Skeletal muscle satellite cell (primary cell): ENCODE results near the gene PRR16.
A peak's percentile ranks its signal among the peaks of the same experiment; 100 is the strongest.

Source experiments
- H3K27me3 ChIP-seq: 2 replicates; pipeline ENCODE4 v1.7.0; 2013; ENCODE audit warnings: low read length; ENCODE audit not compliant: control insufficient read depth, insufficient read depth
- H3K36me3 ChIP-seq: 2 replicates; pipeline ENCODE4 v1.7.0; 2013; ENCODE audit warnings: mild to moderate bottlenecking, control low read depth, low read length; ENCODE audit not compliant: insufficient read depth
- H3K4me1 ChIP-seq: 2 replicates; pipeline ENCODE4 v1.7.0; 2013; ENCODE audit warnings: low read length; ENCODE audit not compliant: control insufficient read depth, insufficient read depth
- H3K4me2 ChIP-seq: 2 replicates; pipeline ENCODE4 v1.7.0; 2013; ENCODE audit warnings: mild to moderate bottlenecking, low read length
- H3K4me3 ChIP-seq: 2 replicates; pipeline ENCODE4 v1.7.0; 2013; ENCODE audit warnings: low read length
- H3K9ac ChIP-seq: 2 replicates; pipeline ENCODE4 v1.7.0; 2013; ENCODE audit warnings: mild to moderate bottlenecking, low read depth, low read length, moderate library complexity
- H3K9me3 ChIP-seq: replicated peaks from 2 replicates; pipeline ENCODE4 v1.7.0; 2013; ENCODE audit warnings: mild to moderate bottlenecking, control low read depth, low read length

Gene PRR16

GRCh38 chr5:120545007-120545406, 80.9 kb downstream of the PRR16 start:
- no peak overlapping the region for H3K9ac ChIP-seq
- no peak overlapping the region for H3K4me3 ChIP-seq
- no peaks in the 10 kb centered on the region for H3K9me3 ChIP-seq
- H3K4me2 ChIP-seq: no peak overlapping the region
- peaks cover 32% of the 10 kb centered on the region for H3K4me1 ChIP-seq
- H3K27me3 ChIP-seq: no peaks in the 10 kb centered on the region
- H3K36me3 ChIP-seq: no peaks in the 10 kb centered on the region

- Histone ChIP-seq H3K4me3 (no peak overlapping the region), H3K4me1 (peaks cover 34% of the 10 kb centered on the region)
These were observed 81.9 kb downstream of the PRR16 start for GRCh38 chr5:120545951-120546350.

GRCh38 chr5:120546922-120547321, 82.8 kb downstream of the PRR16 start:
- H3K27me3 ChIP-seq: no peaks in the 10 kb centered on the region
- H3K36me3 ChIP-seq: no peaks in the 10 kb centered on the region
- H3K4me3 ChIP-seq: no peak overlapping the region
- peaks cover 38% of the 10 kb centered on the region for H3K4me1 ChIP-seq
- no peaks in the 10 kb centered on the region for H3K9me3 ChIP-seq
- no peak overlapping the region for H3K9ac ChIP-seq
- no peak overlapping the region for H3K4me2 ChIP-seq

More at GRCh38 chr5:120545951-120546350, 81.9 kb downstream of the PRR16 start:
- no peaks in the 10 kb centered on the region for H3K36me3 ChIP-seq
- H3K9me3 ChIP-seq: no peaks in the 10 kb centered on the region
- H3K4me2 ChIP-seq: no peak overlapping the region
- no peak overlapping the region for H3K9ac ChIP-seq
- no peaks in the 10 kb centered on the region for H3K27me3 ChIP-seq

DNA sequence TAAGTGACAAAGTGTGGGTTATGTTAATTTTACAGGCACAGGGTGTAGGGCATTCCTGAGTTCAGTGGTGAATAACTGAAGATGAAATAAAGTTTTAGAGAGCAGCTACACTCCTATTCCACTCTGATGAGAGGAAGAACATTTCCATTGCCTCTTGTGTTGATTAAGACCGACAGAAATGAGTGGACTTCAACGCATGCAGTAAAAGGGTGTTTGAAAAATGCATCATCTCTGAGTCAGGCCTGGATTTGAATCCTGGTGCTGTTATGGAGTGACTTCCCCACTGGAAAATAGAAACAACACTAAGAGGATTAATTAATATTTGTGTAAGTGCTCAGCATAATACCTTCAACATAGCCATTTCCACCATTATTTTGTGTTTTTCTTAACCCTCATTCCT, 86.3 kb downstream of the PRR16 start:
- peaks cover 56% of the 10 kb centered on the region for H3K4me1 ChIP-seq

GRCh38 chr5:120552638-120553037, 88.5 kb downstream of the PRR16 start:
- peak overlapping the region; percentile 50 for H3K4me2 ChIP-seq
- H3K9ac ChIP-seq: no peak overlapping the region
- no peaks in the 10 kb centered on the region for H3K27me3 ChIP-seq
- H3K36me3 ChIP-seq: peaks cover 6% of the 10 kb centered on the region
- no peak overlapping the region for H3K4me3 ChIP-seq
- H3K4me1 ChIP-seq: peaks cover 56% of the 10 kb centered on the region
- no peaks in the 10 kb centered on the region for H3K9me3 ChIP-seq

More for the DNA sequence above, 86.3 kb downstream of the PRR16 start:
- H3K4me2 ChIP-seq: peak overlapping the region; percentile 11
- no peaks in the 10 kb centered on the region for H3K36me3 ChIP-seq
- no peak overlapping the region for H3K4me3 ChIP-seq
- no peaks in the 10 kb centered on the region for H3K9me3 ChIP-seq
- H3K9ac ChIP-seq: no peak overlapping the region
- no peaks in the 10 kb centered on the region for H3K27me3 ChIP-seq

DNA sequence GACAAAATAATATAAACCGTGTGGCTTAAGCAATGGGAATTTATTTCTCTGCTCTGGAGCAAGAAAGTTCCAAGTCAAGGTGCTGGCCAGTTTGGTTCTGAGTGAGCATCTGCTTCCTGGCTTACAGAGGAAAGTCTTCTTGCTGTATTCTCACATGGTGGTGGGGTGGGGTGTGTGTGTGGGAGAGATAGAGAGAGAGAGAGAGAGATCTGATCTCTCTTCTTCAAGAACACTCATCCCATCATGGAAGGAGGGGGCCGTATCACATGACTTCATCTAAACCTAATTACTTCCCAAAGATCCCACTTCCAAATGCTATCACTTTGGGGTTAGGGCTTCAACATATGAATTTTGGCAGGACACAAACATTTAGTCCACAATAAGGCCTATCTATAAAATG, 91.2 kb downstream of the PRR16 start:
- Histone ChIP-seq H3K36me3 (peaks cover 6% of the 10 kb centered on the region), H3K4me3 (no peak overlapping the region), H3K27me3 (no peaks in the 10 kb centered on the region), H3K9ac (no peak overlapping the region), H3K4me1 (peaks cover 35% of the 10 kb centered on the region), H3K4me2 (no peak overlapping the region), H3K9me3 (no peaks in the 10 kb centered on the region)

DNA sequence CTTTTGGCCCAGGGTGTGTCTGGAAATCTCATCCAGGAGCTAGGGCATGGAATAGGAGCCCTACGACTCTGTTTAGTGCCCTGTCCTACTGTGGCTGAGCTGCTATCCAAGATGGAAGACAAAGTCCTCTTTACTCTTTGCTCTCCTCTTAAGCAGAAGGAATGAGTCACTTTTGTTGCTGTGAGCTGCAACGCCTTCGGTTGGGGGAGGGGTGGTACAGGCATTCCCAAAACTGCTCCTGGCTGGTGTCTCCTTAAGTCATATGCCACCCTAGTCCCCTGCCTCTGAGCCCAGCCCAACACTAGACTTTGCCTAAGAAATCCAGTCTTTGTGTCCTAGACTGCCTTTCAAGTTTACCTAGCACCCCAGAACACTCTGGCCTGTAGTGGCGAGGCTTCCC, 99.9 kb downstream of the PRR16 start:
- Histone ChIP-seq H3K4me3 (no peak overlapping the region), H3K9me3 (no peaks in the 10 kb centered on the region), H3K36me3 (peaks cover 24% of the 10 kb centered on the region), H3K4me2 (no peak overlapping the region), H3K4me1 (peaks cover 14% of the 10 kb centered on the region), H3K9ac (no peak overlapping the region), H3K27me3 (no peaks in the 10 kb centered on the region)

GRCh38 chr5:120567066-120567465, 103.0 kb downstream of the PRR16 start:
- no peak overlapping the region for H3K4me3 ChIP-seq
- no peak overlapping the region for H3K4me2 ChIP-seq
- H3K9me3 ChIP-seq: no peaks in the 10 kb centered on the region
- H3K9ac ChIP-seq: no peak overlapping the region
- H3K4me1 ChIP-seq: peaks cover 18% of the 10 kb centered on the region
- no peaks in the 10 kb centered on the region for H3K27me3 ChIP-seq
- H3K36me3 ChIP-seq: peaks cover 24% of the 10 kb centered on the region

- Histone ChIP-seq H3K36me3 (peaks cover 24% of the 10 kb centered on the region), H3K9me3 (no peaks in the 10 kb centered on the region), H3K4me3 (no peak overlapping the region), H3K4me1 (peaks cover 18% of the 10 kb centered on the region), H3K4me2 (no peak overlapping the region), H3K9ac (no peak overlapping the region), H3K27me3 (no peaks in the 10 kb centered on the region)
These were observed 103.8 kb downstream of the PRR16 start for GRCh38 chr5:120567921-120568320.

DNA sequence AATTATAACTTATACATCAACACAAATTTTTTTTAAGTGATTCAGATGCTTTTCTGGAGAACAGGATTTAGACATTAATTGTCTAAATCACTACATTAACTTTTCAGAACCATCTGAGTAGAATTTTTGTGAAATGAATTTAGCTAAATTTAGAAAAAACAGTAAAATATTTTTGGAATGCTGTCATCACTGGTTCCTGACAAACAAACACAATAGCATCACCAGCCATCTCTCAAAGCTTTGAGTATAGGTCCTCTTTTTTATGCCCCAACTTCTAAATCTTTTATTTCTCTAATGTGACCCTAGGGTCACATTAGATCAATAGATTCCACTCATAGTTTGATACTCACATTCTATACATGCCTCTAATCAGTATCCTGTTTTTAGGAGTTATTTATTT, 104.6 kb downstream of the PRR16 start:
- H3K9ac ChIP-seq: no peak overlapping the region

DNA sequence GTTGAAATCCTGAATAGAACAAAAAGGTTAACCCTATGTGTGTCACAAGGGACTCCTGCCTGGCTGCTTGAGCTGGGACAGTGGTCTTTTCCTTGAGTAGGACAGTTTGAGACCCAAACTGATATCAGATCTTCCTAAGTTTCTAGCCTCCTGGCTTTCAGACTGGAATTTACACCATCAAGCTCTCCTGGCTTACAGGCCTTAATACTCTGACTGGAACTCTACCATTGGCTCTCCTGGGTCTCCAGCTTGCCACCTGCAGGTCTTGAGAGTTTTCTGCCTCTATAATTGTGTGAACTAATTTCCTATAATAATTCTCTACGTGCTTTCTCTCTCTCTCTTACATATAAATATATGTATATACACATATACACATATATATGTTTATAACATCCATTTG, 112.5 kb downstream of the PRR16 start:
- no peaks in the 10 kb centered on the region for H3K9me3 ChIP-seq
- no peak overlapping the region for H3K4me3 ChIP-seq
- no peak overlapping the region for H3K4me2 ChIP-seq
- no peaks in the 10 kb centered on the region for H3K27me3 ChIP-seq
- H3K36me3 ChIP-seq: no peaks in the 10 kb centered on the region
- H3K9ac ChIP-seq: no peak overlapping the region
- no peaks in the 10 kb centered on the region for H3K4me1 ChIP-seq

More for the DNA sequence above, 104.6 kb downstream of the PRR16 start:
- H3K4me3 ChIP-seq: no peak overlapping the region
- H3K4me1 ChIP-seq: peaks cover 18% of the 10 kb centered on the region
- H3K4me2 ChIP-seq: peak overlapping the region; percentile 34
- peaks cover 19% of the 10 kb centered on the region for H3K36me3 ChIP-seq
- H3K27me3 ChIP-seq: no peaks in the 10 kb centered on the region
- no peaks in the 10 kb centered on the region for H3K9me3 ChIP-seq

GRCh38 chr5:120582635-120583034, 118.5 kb downstream of the PRR16 start:
- Histone ChIP-seq H3K36me3 (peaks cover 3% of the 10 kb centered on the region), H3K4me1 (no peaks in the 10 kb centered on the region), H3K9me3 (no peaks in the 10 kb centered on the region), H3K4me3 (no peak overlapping the region), H3K9ac (no peak overlapping the region), H3K4me2 (no peak overlapping the region), H3K27me3 (no peaks in the 10 kb centered on the region)
